Keratinocyte (primary cell): ENCODE data around the gene FAM210B. TPM values are rescaled to one million over a fixed set of nuclear protein-coding genes. Genes with fewer than 3 reads are reported as not detected.

Experiments
- DNase-seq: peaks from one replicate; pipeline ENCODE4 v3.0.0-alpha.2; 2011; ENCODE audit warnings: low read depth, missing footprints, low spot score
- FAIRE-seq: peaks from 2 replicates; lab custom pipeline; 2011; peaks lifted over from hg19 to GRCh38; lab: Jason Lieb, UNC
- H2AFZ ChIP-seq: 2 replicates; pipeline ENCODE4 v1.6.0; 2012; ENCODE audit warnings: low read length, control low read depth, inconsistent platforms; ENCODE audit not compliant: control insufficient read depth
- H3K27ac ChIP-seq: 2 replicates; pipeline ENCODE4 v1.5.1; 2011; ENCODE audit warnings: low read length; ENCODE audit not compliant: control insufficient read depth, insufficient read depth
- H3K27me3 ChIP-seq: 3 replicates; pipeline ENCODE4 v1.6.0; 2011; ENCODE audit warnings: low read length; ENCODE audit not compliant: control insufficient read depth, insufficient read depth; ENCODE audit errors: extremely low read depth
- H3K36me3 ChIP-seq, 2 experiments: 2 replicates in 1 of 2; 3 replicates in 1 of 2; pipeline ENCODE4 v1.5.1; 2011; ENCODE audit warnings: low read length in 2 of 2, mild to moderate bottlenecking in 1 of 2; ENCODE audit not compliant: control insufficient read depth in 2 of 2, insufficient read depth in 2 of 2; ENCODE audit errors: extremely low read depth in 1 of 2
- H3K4me1 ChIP-seq: 3 replicates; pipeline ENCODE4 v1.5.1; 2011; ENCODE audit warnings: low read length; ENCODE audit not compliant: control insufficient read depth, insufficient read depth; ENCODE audit errors: extremely low read depth
- H3K4me2 ChIP-seq: 3 replicates; pipeline ENCODE4 v1.6.0; 2011; ENCODE audit warnings: low read depth, low read length; ENCODE audit not compliant: control insufficient read depth, insufficient read depth; ENCODE audit errors: extremely low read depth
- H3K4me3 ChIP-seq, 3 experiments: fragments of 200-600 bp in 1 of 3; sonication (generic) in 1 of 3; 2 replicates in 2 of 3; 3 replicates in 1 of 3; pipeline ENCODE4 v1.5.1; 2011 to 2016; ENCODE audit warnings: low read length in 3 of 3, mild to moderate bottlenecking in 3 of 3, control low read depth in 2 of 3, inconsistent platforms in 1 of 3, low read depth in 1 of 3, mixed read lengths in 1 of 3, mixed run types in 1 of 3, moderate library complexity in 1 of 3; ENCODE audit not compliant: control insufficient read depth in 2 of 3, insufficient read depth in 2 of 3; ENCODE audit errors: extremely low read depth in 1 of 3
- H3K79me2 ChIP-seq: 2 replicates; pipeline ENCODE4 v1.6.0; 2012; ENCODE audit warnings: low read length; ENCODE audit not compliant: control insufficient read depth, insufficient read depth
- H3K9ac ChIP-seq: 3 replicates; pipeline ENCODE4 v1.6.0; 2011; ENCODE audit warnings: low read length; ENCODE audit not compliant: control insufficient read depth, insufficient read depth; ENCODE audit errors: extremely low read depth
- H3K9me1 ChIP-seq: 3 replicates; pipeline ENCODE4 v1.6.0; 2011; ENCODE audit warnings: low read length; ENCODE audit not compliant: control insufficient read depth, insufficient read depth; ENCODE audit errors: extremely low read depth
- H3K9me3 ChIP-seq: 2 replicates; pipeline ENCODE4 v1.5.1; 2012; ENCODE audit warnings: low read depth, low read length; ENCODE audit not compliant: control insufficient read depth
- H4K20me1 ChIP-seq: 3 replicates; pipeline ENCODE4 v1.6.0; 2011; ENCODE audit warnings: low read length; ENCODE audit not compliant: control insufficient read depth, insufficient read depth; ENCODE audit errors: extremely low read depth
- EZH2 ChIP-seq: IDR thresholded peaks from one replicate; pipeline ENCODE4 v1.6.1; 2012; ENCODE audit warnings: inconsistent platforms, mild to moderate bottlenecking, low read length, moderate library complexity
- dilution Hi-C: fragments of 300-500 bp; cut with MboI; formaldehyde crosslinking; loops from one replicate; pipeline ENCODE4 v1.7.0; 2020; ENCODE audit warnings: low sequenced_read_pairs; ENCODE audit not compliant: extremely low pct_ligation_motif_present
- polyA plus RNA-seq, 5 experiments: library from polyadenylated mRNA; depleted of rRNA in 3 of 5; stranded (reverse) in 3 of 5; stranded (forward) in 1 of 5; unstranded in 1 of 5; fragments of >200 nt; gene quantifications; 1 replicate in 1 of 5; 2 replicates in 3 of 5; 3 replicates in 1 of 5; pipeline versions ENCODE4 v1.2.1 to v1.2.3, GENCODE V29; 2011 to 2012; ENCODE audit warnings: missing spikeins in 2 of 5, low read depth in 1 of 5, low replicate concordance in 1 of 5
- TF ChIP-seq, protein P1 (sequence below), 3 experiments: IDR thresholded peaks in 1 of 3; conservative IDR thresholded peaks in 1 of 3; optimal IDR thresholded peaks in 1 of 3; 2 replicates in 2 of 3; 3 replicates in 1 of 3; pipeline versions ENCODE3 to v1.5.1; 2011; ENCODE audit warnings: low read length in 3 of 3, mild to moderate bottlenecking in 3 of 3, moderate library complexity in 2 of 3, control low read depth in 1 of 3, inconsistent platforms in 1 of 3; ENCODE audit not compliant: insufficient read depth in 2 of 3; ENCODE audit errors: extremely low read depth in 1 of 3

FAM210B gene
- polyA plus RNA-seq, 1 donor (not counting 4 experiments of a cell fraction or from before 2014, with no cell fraction given), result 34.5 TPM

- TF ChIP-seq, protein P1, sequence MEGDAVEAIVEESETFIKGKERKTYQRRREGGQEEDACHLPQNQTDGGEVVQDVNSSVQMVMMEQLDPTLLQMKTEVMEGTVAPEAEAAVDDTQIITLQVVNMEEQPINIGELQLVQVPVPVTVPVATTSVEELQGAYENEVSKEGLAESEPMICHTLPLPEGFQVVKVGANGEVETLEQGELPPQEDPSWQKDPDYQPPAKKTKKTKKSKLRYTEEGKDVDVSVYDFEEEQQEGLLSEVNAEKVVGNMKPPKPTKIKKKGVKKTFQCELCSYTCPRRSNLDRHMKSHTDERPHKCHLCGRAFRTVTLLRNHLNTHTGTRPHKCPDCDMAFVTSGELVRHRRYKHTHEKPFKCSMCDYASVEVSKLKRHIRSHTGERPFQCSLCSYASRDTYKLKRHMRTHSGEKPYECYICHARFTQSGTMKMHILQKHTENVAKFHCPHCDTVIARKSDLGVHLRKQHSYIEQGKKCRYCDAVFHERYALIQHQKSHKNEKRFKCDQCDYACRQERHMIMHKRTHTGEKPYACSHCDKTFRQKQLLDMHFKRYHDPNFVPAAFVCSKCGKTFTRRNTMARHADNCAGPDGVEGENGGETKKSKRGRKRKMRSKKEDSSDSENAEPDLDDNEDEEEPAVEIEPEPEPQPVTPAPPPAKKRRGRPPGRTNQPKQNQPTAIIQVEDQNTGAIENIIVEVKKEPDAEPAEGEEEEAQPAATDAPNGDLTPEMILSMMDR (optimal IDR thresholded peaks at IDR 0.05 in 1 of 3, IDR thresholded peaks at IDR 0.05 in 1 of 3, conservative IDR thresholded peaks at IDR 0.05 in 1 of 3; ENCODE audit: extremely low read depth in 1 of 3, insufficient read depth in 2 of 3, low read length in 3 of 3), result no peak
- no peak for TF ChIP-seq EZH2
- Histone ChIP-seq H4K20me1 (no peaks in the 10 kb centered on the region), H3K9me1 (no peaks in the 10 kb centered on the region)
Measured at GRCh38 chr20:56350842-56351241, 7.9 kb upstream of the FAM210B start.

GRCh38 chr20:56352345-56353055 is 6.3 kb upstream of the FAM210B start:
- TF ChIP-seq, protein P1 (optimal IDR thresholded peaks at IDR 0.05 in 1 of 3, IDR thresholded peaks at IDR 0.05 in 1 of 3, conservative IDR thresholded peaks at IDR 0.05 in 1 of 3; ENCODE audit: extremely low read depth in 1 of 3, insufficient read depth in 2 of 3, low read length in 3 of 3), result no peak
- no peak for TF ChIP-seq EZH2
- Histone ChIP-seq H3K4me2 (no peak overlapping the region), H3K79me2 (no peaks in the 10 kb centered on the region), H3K9me1 (no peaks in the 10 kb centered on the region), H3K27ac (no peak overlapping the region), H3K4me3 (no peak overlapping the region), H3K9me3 (no peaks in the 10 kb centered on the region), H3K27me3 (no peaks in the 10 kb centered on the region), H3K9ac (no peak overlapping the region), H2AFZ (no peak overlapping the region), H3K4me1 (no peaks in the 10 kb centered on the region), H3K36me3 (no peaks in the 10 kb centered on the region), H4K20me1 (no peaks in the 10 kb centered on the region)
- DNase-seq (no peak), FAIRE-seq (no peak)
- dilution Hi-C loops, result no loop called here

More at GRCh38 chr20:56350842-56351241, 7.9 kb upstream of the FAM210B start:
- dilution Hi-C loops, result no loop called here
- FAIRE-seq, result no peak
- Histone ChIP-seq H3K27me3 (no peaks in the 10 kb centered on the region), H3K36me3 (no peaks in the 10 kb centered on the region), H3K4me3 (no peak overlapping the region), H2AFZ (no peak overlapping the region), H3K4me1 (no peaks in the 10 kb centered on the region), H3K4me2 (no peak overlapping the region), H3K27ac (no peak overlapping the region), H3K9me3 (no peaks in the 10 kb centered on the region), H3K79me2 (no peaks in the 10 kb centered on the region), H3K9ac (no peak overlapping the region)
- DNase-seq, result no peak
